Subcutaneous adipose tissue (tissue), 4 donors: ENCODE measurements around the gene SYPL1. TPM values are rescaled to one million over a fixed set of nuclear protein-coding genes. Genes with fewer than 3 reads are reported as not detected.

Source experiments
- CTCF ChIP-seq: fragments of 450-650 bp; IDR thresholded peaks from one replicate; pipeline ENCODE4 v1.5.1; 2016; ENCODE audit warnings: low read depth, mild to moderate bottlenecking, control low read depth, antibody characterized with exemption, moderate library complexity
- total RNA-seq, 4 donors: library from RNA; depleted of rRNA; stranded (reverse); fragments of >200 nt; gene quantifications; one replicate each; pipeline ENCODE4 v1.1.0, GENCODE V29; 2016

SYPL1 gene
- total RNA-seq, 4 donors from 2014 or later, result 85.2 to 136 (median 92.4) TPM

DNA sequence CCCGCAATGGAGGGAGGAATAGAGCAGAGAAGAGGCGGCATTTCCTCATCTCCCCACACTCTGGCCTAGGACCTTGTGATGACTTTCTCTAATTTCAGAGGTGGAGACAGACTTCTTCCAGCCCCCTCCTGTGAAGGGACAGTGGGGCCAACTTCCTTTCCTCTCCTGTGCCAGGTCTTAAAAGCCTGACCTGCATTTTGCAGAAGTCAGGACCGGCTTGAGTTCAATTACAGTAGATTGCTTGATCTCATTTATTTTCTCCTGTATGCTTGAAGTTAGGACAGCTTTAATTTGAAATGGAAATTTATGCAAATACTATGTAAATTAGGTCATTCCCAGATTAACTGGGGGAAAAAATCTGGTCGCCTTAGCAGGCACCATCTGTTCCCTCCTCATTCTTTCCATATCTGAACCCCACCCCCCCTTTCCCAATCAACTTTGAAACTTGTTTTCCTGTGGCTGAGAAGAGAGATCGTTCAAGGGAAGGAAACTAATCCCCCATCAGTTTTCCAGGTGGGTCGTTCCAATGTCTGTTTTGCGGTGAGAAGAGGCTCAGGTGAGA is 57.1 kb downstream of the SYPL1 start:
- TF ChIP-seq CTCF, result no peak

DNA sequence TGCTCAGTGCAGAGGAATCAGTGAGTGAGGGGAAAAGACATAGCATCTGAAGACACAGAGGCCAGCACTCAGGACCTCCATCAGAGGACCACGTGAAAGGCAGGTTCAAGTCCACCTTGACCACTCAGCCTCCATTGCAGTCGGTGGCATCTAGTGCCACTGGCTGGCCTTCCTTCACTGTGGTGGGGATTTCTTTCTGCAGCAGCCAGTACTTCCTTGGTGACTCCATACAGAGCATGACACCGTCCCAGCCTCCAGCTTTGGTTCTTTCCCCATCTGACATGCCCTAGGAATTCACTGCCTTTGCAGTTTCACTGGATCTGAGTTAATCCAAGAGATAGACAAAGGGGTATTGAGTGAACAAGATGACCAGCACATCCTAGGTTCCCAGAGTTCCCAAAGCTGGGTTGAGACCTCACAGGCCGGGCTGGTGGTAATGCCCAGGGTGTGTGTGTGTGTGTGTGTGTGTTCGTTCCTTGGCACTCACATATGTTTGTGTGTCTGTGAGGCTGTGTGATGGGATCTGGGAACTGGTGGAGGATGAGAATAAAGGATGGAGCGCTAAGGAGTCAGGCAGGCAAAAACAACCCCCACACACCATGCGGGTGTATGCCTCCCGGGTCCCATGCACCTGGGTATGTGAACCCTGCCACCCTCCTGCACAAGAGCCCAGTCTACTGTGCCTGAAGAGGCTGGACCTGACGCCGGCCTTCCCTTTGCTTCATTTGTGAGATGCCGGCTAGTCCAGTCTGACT is 57.8 kb downstream of the SYPL1 start:
- no peak for TF ChIP-seq CTCF

DNA sequence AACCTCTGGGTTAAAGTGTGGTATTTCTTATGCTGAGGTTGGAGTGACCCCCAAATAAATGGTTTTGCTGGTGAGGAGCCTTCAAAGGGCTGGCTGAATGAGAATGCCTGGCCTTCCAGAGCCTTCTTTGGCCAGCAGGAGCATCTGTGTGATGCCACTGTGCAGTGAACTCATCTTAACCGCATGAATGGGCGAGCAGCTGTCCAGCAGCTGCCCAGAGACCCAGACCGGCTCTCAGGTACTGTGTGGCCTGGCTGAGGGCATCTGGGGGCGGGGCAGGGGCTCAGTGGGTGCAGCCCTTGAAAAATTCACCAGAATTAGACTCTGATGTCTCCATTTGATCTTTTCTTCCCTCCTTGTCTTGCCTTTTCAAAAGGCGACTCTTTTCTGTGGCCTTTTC is 59.0 kb downstream of the SYPL1 start:
- no peak for TF ChIP-seq CTCF

- no peak for TF ChIP-seq CTCF
Measured at GRCh38 chr7:106052681-106053080, 59.4 kb downstream of the SYPL1 start.

- no peak for TF ChIP-seq CTCF
Measured at GRCh38 chr7:106050746-106051117, 61.4 kb downstream of the SYPL1 start.

DNA sequence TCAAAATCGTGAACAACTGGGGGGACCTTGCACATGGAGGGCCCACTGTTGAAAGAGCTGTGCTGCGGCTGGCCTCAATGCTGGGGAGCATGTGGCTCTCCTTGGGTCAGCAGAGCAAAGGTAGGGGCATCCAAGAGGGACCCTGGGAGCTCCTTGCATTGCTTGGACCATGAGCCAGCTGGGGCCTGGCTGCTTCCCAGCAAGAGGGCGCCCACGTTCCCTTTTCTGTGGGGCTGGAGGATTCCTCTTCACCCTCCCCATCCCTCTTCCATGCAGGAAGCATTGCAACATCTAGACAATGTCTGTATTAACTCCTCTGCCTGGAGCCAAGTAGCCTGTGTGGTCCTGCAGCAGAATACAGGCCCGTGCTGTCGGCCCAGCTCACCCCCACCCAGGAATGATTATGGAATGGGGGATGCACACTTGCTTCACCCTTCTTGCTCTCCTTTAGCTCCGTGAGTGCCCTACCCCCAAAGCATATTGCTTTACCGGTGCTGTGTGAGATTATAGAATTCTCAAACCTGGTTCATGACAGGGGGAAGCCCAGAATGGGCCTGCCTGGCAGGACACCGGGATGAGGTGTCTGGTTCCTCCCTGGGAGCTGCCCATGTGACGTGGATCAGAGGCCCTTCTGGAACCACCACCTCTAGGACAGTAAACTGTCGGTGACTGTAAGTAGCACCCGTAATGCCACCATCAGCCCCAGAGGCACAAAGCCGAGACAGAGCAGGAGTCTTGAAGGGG is 61.9 kb downstream of the SYPL1 start:
- no peak for TF ChIP-seq CTCF

DNA sequence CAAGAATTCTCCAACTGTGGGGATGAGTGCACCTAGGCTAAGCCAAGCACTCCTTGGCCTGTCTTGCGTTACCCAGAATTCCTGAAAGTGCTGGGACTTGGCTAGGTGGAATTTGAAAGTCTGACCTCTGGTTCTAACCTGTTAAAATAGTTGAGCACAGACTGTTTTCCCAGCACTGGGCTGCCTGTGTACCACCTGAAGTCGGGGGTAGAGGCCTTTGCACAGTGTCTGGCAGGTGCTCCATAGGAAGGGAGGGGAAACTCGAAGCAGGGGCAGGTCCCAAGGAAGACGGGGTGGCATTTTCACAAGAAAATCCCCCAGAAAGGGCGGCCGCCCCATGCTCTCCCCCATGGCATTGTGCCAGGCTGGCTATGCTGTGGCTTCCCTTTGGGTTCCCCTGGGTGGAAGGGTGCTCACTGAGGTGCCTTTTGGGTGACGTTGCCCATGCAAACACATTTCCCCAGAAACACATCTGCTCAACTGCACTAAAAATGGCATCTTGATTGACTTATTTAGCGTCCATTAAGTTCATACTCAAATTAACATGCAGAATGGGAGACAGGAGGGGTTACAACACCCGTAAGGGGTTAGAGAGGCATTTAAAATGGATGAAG is 62.9 kb downstream of the SYPL1 start:
- no peak for TF ChIP-seq CTCF
